GM19023 (cell line): ENCODE measurements around the gene BCL2L12.

ENCODE experiments used
- ATAC-seq: cut with Tn5 transposase; IDR thresholded peaks from one replicate; pipeline ENCODE4 v1.9.1; 2021; ENCODE audit warnings: mild to moderate bottlenecking, moderate library complexity; ENCODE audit not compliant: unreplicated experiment

The BCL2L12 gene

GRCh38 chr19:49662011-49662410 lies 3.7 kb upstream of the BCL2L12 start:
- ATAC-seq, result no peak

- ATAC-seq, result no peak
Measured at GRCh38 chr19:49663224-49663623, 2.5 kb upstream of the BCL2L12 start.

GRCh38 chr19:49664171-49665035 lies 1.3 kb upstream of the BCL2L12 start:
- ATAC-seq, result no peak

- ATAC-seq, result no peak
Measured at GRCh38 chr19:49665036-49665350, 740 bp upstream of the BCL2L12 start.

GRCh38 chr19:49666120-49666444 lies 349 bp downstream of the BCL2L12 start:
- ATAC-seq, result no peak

- ATAC-seq, result no peak
Measured at GRCh38 chr19:49667473-49667872, 1.7 kb downstream of the BCL2L12 start.

- no peak for ATAC-seq
Measured at GRCh38 chr19:49669516-49669915, 3.8 kb downstream of the BCL2L12 start.

- no peak for ATAC-seq
Measured at GRCh38 chr19:49672131-49672919, 6.6 kb downstream of the BCL2L12 start.

- ATAC-seq, result no peak
Measured at GRCh38 chr19:49676136-49676783, 10.5 kb downstream of the BCL2L12 start.

- peak; percentile 69 for ATAC-seq
Measured at GRCh38 chr19:49676784-49677230, 11.1 kb downstream of the BCL2L12 start.

GRCh38 chr19:49677231-49677900 lies 11.6 kb downstream of the BCL2L12 start, which contains the start of gene PRMT1:
Gene PRMT1, plus strand, starts transcription at chr19:49677271. Its CDS starts 10 bp downstream, at chr19:49677281.
- ATAC-seq, result no peak

GRCh38 chr19:49677901-49678674 lies 12.4 kb downstream of the BCL2L12 start:
- ATAC-seq, result no peak

GRCh38 chr19:49678985-49679770 lies 13.4 kb downstream of the BCL2L12 start:
- ATAC-seq, result no peak

GRCh38 chr19:49679771-49680413 lies 14.2 kb downstream of the BCL2L12 start:
- ATAC-seq, result no peak

GRCh38 chr19:49680421-49681351 lies 15.0 kb downstream of the BCL2L12 start:
- ATAC-seq, result no peak

- ATAC-seq, result no peak
Measured at GRCh38 chr19:49681830-49682229, 16.1 kb downstream of the BCL2L12 start.

- no peak for ATAC-seq
Measured at GRCh38 chr19:49682274-49682673, 16.5 kb downstream of the BCL2L12 start.

GRCh38 chr19:49683814-49684250 lies 18.1 kb downstream of the BCL2L12 start:
- ATAC-seq, result no peak
